HepG2 (cell line): ENCODE measurements around the gene HS6ST2. TPM values are rescaled to one million over a fixed set of nuclear protein-coding genes. Genes with fewer than 3 reads are reported as not detected.

Experiments
- ATAC-seq: fragments of 200-7000 bp; cut with Tn5 transposase; 3 replicates; pipeline ENCODE4 v1.9.1; 2020; ENCODE audit warnings: mild to moderate bottlenecking, moderate library complexity
- BruUV-seq: library from RNA; stranded (reverse); fragments of 400-500 nt; replicated peaks from 2 replicates; lab custom pipeline; 2021; lab: Mats Ljungman, UMichigan
- CTCF ChIA-PET: fragments of 300-600 bp; formaldehyde crosslinking; extraction: SDS; loops from one replicate; lab custom pipeline; 2021; ENCODE audit warnings: low total read pairs, inconsistent platforms, low intra/inter-chr PET ratio; lab: Yijun Ruan, JAX
- POLR2A ChIA-PET: fragments of 350-600 bp; sonication (Branson Sonifier 250); formaldehyde crosslinking; loops from one replicate; lab custom pipeline; 2020; ENCODE audit warnings: antibody characterized with exemption, inconsistent platforms; lab: Yijun Ruan, JAX
- DNase-seq: peaks from one replicate; pipeline ENCODE4 v3.0.0-alpha.2; 2015; ENCODE audit warnings: low spot score
- FAIRE-seq: peaks from 3 replicates; lab custom pipeline; 2011; peaks lifted over from hg19 to GRCh38; lab: Jason Lieb, UNC
- H2AFZ ChIP-seq: one replicate; pipeline ENCODE4 v1.6.1; 2011; ENCODE audit warnings: low read length, inconsistent platforms
- H3K27ac ChIP-seq: fragments of 300-600 bp; 3 replicates; pipeline ENCODE4 v1.8.0; 2011; ENCODE audit warnings: mixed run types, mild to moderate bottlenecking, mixed read lengths, low read length, inconsistent platforms; ENCODE audit not compliant: insufficient read depth; ENCODE audit errors: extremely low read length
- H3K27me3 ChIP-seq, 2 experiments: fragments of 200-600 bp in 1 of 2; 2 replicates in 1 of 2; 3 replicates in 1 of 2; pipeline versions ENCODE4 v1.6.0 to v1.8.0; 2011; ENCODE audit warnings: low read length in 2 of 2, mild to moderate bottlenecking in 2 of 2, moderate library complexity in 2 of 2, inconsistent platforms in 1 of 2; ENCODE audit not compliant: insufficient read depth in 2 of 2, control insufficient read depth in 1 of 2
- H3K36me3 ChIP-seq, 2 experiments: fragments of 200-600 bp in 1 of 2; replicated peaks in 1 of 2; 2 replicates in 1 of 2; 3 replicates in 1 of 2; pipeline versions ENCODE4 v1.5.1 to v1.8.0; 2011; ENCODE audit warnings: low read length in 2 of 2, inconsistent platforms in 1 of 2; ENCODE audit not compliant: insufficient read depth in 2 of 2, control insufficient read depth in 1 of 2
- H3K4me1 ChIP-seq: 2 replicates; pipeline ENCODE4 v1.5.1; 2012; ENCODE audit warnings: low read length, inconsistent platforms; ENCODE audit not compliant: insufficient read depth
- H3K4me2 ChIP-seq: 2 replicates; pipeline ENCODE4 v1.6.0; 2011; ENCODE audit warnings: low read depth, low read length, inconsistent platforms
- H3K4me3 ChIP-seq, 3 experiments: fragments of 200-600 bp in 1 of 3; sonication (generic), shearing (Covaris generic) in 1 of 3; replicated peaks in 1 of 3; 2 replicates each; pipeline ENCODE4 v1.5.1; 2011 to 2016; ENCODE audit warnings: low read length in 3 of 3, inconsistent platforms in 2 of 3, low read depth in 2 of 3, mild to moderate bottlenecking in 2 of 3, control low read depth in 1 of 3, mixed read lengths in 1 of 3; ENCODE audit not compliant: insufficient read depth in 1 of 3
- H3K79me2 ChIP-seq: one replicate; pipeline ENCODE4 v1.6.1; 2011; ENCODE audit warnings: low read length, inconsistent platforms; ENCODE audit not compliant: insufficient read depth
- H3K9ac ChIP-seq: 2 replicates; pipeline ENCODE4 v1.6.0; 2011; ENCODE audit warnings: mild to moderate bottlenecking, low read depth, low read length, inconsistent platforms; ENCODE audit not compliant: insufficient read depth
- H3K9me3 ChIP-seq: 2 replicates; pipeline ENCODE4 v1.5.1; 2012; ENCODE audit warnings: mild to moderate bottlenecking, low read length
- H4K20me1 ChIP-seq: 2 replicates; pipeline ENCODE4 v1.6.0; 2011; ENCODE audit warnings: inconsistent platforms, mild to moderate bottlenecking, low read length, moderate library complexity; ENCODE audit not compliant: insufficient read depth
- ATF7 ChIP-seq, 2 experiments: fragments of 450-650 bp in 1 of 2; sonication (generic) in 1 of 2; formaldehyde crosslinking in 1 of 2; IDR thresholded peaks; 2 replicates each; pipeline versions ENCODE4 v1.4.0 to v1.6.1; 2016 to 2020; ENCODE audit warnings: antibody characterized with exemption in 1 of 2, mild to moderate bottlenecking in 1 of 2, missing genetic modification reagents in 1 of 2
- MTERF4 ChIP-seq: sonication (generic); formaldehyde crosslinking; IDR thresholded peaks from 2 replicates; pipeline ENCODE4 v1.8.0; 2023; ENCODE audit warnings: mild to moderate bottlenecking, missing genetic modification reagents
- PBX3 ChIP-seq: sonication (generic); formaldehyde crosslinking; IDR thresholded peaks from 2 replicates; pipeline ENCODE4 v1.8.1; 2023; ENCODE audit warnings: missing genetic modification reagents, inconsistent platforms, borderline replicate concordance
- TP53 ChIP-seq: sonication (generic); formaldehyde crosslinking; conservative IDR thresholded peaks from 2 replicates; pipeline ENCODE4 v1.4.0; 2020; ENCODE audit warnings: missing genetic modification reagents
- WGBS: methylation state at CpG from one replicate; pipeline ENCODE4 v1.1.6; 2017; ENCODE audit warnings: low lambda C conversion rate; 5-methylcytosine and 5-hydroxymethylcytosine counted together
- in situ Hi-C: cut with HindIII; loops from 2 replicates; pipeline ENCODE4 v1.10.0; 2017; ENCODE audit warnings: low pct_unique_long_range_greater_than_20kb; ENCODE audit not compliant: extremely low pct_ligation_motif_present
- intact Hi-C: fragments of 100-400 bp; cut with micrococcal nuclease; formaldehyde crosslinking; loops from one replicate; pipeline ENCODE4 v1.10.0; 2022; ENCODE audit not compliant: unreplicated experiment
- polyA plus RNA-seq, 8 experiments: library from polyadenylated mRNA; depleted of rRNA in 3 of 8; stranded (reverse) in 7 of 8; unstranded in 1 of 8; fragments of >200 nt; fragmentation: Illumina TruSeq in 4 of 8; extraction: Trizol in 4 of 8; gene quantifications; 2 replicates each; pipeline versions ENCODE4 v1.2.1 to v1.2.3, GENCODE V29; 2011 to 2016; ENCODE audit warnings: low read depth in 4 of 8, missing spikeins in 1 of 8, mixed read lengths in 1 of 8; ENCODE audit not compliant: insufficient read depth in 1 of 8
- total RNA-seq, 5 experiments: library from RNA; depleted of rRNA; stranded (reverse); fragments of >200 nt; fragmentation: Illumina TruSeq; extraction: Trizol; gene quantifications; 2 replicates each; pipeline ENCODE4 v1.2.3, GENCODE V29; 2016; ENCODE audit warnings: low read depth in 1 of 5

The HS6ST2 gene
- total and polyA plus RNA-seq, 2 of the 13 experiments (the other 11 are each of a cell fraction or from before 2014, with no cell fraction given) = 0.05 TPM; not detected in 1

GRCh38 chrX:132877954-132878536 lies 80.4 kb downstream of the HS6ST2 start:
- ChIA-PET CTCF (no interaction called here), POLR2A (no interaction called here)
- H3K27ac ChIP-seq = no peak overlapping the region
- H3K4me3 ChIP-seq = no peak overlapping the region
- H3K79me2 ChIP-seq = no peaks in the 10 kb centered on the region
- ATAC-seq = no peak
- no peaks in the 10 kb centered on the region for H3K27me3 ChIP-seq
- no peak overlapping the region for H3K9ac ChIP-seq
- DNase-seq = no peak
- no peaks in the 10 kb centered on the region for H3K36me3 ChIP-seq
- no peak for TF ChIP-seq PBX3 (CRISPR knock-in tag)
- peak; percentile 98 for TF ChIP-seq TP53 (CRISPR knock-in tag)
- TF ChIP-seq MTERF4 (CRISPR knock-in tag) = no peak
- TF ChIP-seq ATF7 (IDR thresholded peaks at IDR 0.05) = no peak
- no peak for TF ChIP-seq ATF7 (CRISPR knock-in tag; IDR thresholded peaks at IDR 0.05)
- no peak for FAIRE-seq
- no peaks in the 10 kb centered on the region for H4K20me1 ChIP-seq
- intact Hi-C loops (no loop called here), in situ Hi-C loops (no loop called here)
- no TSS peak for BruUV-seq
- H3K4me1 ChIP-seq = no peaks in the 10 kb centered on the region
- WGBS = 40% methylated on average over 3 of the region's 5 CpGs
- no peak overlapping the region for H2AFZ ChIP-seq
- H3K9me3 ChIP-seq = no peaks in the 10 kb centered on the region
- no peak overlapping the region for H3K4me2 ChIP-seq
